GM04503 (cell line): Measurements from ENCODE around the gene ZNF582.
"Not testable (repeated sequence)": the region's sequence is repeated elsewhere in the genome, so short reads cannot be mapped to it uniquely, and the experiment has no call there.

Experiments used
- DNase-seq: peaks from one replicate; pipeline ENCODE4 v3.0.0-alpha.2; 2012; ENCODE audit warnings: low read depth

Gene ZNF582

DNA sequence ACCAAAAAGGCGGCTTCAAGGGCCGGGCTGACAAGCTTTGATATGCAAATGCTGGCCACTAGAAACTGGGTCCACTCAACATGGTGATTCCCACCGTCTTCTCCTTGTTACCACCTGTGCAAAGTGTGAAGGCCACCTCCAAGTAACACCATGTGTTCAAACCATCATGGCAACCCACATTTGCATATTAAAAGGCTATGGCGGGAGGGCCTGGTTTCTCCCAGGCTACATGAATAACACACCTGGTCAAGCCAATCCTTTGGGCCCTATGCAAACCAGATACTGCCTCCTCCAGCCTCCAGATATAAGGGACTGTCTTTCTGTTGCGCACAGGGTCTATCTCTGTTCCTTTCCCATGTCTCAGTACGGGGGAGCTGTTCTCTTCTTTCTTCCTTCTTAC lies 42.1 kb downstream of the ZNF582 start:
- no peak for DNase-seq

DNA sequence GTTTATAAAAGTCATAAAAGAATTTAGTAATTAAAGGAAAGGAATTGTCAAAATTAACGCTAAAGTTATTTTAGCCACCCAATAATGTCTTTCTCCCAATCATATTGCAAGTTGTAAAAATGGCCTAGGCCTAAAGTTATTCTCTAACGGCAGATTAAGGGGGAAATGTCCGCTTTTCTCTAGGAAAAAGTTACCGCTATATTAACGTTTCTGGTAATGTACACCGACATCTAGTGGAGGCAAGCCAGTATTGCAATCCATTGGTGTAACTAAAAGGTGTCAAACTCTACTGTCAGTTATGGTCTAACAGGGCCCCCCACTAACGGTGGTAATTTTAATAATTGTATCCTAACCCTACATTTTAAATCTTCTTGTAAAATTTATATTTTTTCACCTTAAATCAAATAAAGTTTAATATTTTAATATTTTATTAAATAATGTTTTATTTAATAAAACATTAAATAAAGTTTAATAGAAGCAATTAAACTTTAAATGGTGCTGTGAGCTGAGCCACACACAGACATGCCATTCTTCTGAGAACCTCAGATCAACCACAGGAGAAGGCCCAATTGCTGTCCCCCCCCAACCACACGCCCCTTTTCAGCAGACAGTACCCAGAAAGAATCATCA lies 42.8 kb downstream of the ZNF582 start:
- DNase-seq: no peak

DNA sequence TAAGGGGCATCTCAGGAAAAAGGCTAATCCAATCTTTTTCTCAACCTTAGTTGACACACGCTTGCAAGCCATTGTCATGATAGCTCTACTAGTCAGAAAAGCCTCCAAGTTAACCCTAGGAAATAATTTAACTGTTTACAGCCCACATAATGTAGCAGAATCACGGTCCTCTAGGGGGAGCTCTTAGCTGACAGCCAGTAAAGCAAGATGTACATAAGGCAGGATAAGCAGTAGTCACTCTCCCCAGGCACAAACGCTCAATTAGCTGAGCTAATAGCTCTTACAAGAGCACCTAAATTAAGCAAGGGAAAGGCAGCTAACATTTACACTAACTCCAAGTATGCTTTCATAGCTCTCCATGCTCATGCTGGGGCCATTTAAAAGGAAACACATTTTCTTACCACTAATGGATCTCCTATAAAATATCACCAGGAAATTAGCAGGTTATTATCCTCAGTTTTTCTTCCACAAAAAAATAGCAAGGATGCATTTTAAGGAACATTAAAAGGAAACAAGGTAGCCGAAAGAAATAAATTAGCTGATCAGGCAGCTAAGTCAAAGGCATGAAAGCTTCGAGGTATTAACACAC lies 45.0 kb downstream of the ZNF582 start:
- DNase-seq: no peak

DNA sequence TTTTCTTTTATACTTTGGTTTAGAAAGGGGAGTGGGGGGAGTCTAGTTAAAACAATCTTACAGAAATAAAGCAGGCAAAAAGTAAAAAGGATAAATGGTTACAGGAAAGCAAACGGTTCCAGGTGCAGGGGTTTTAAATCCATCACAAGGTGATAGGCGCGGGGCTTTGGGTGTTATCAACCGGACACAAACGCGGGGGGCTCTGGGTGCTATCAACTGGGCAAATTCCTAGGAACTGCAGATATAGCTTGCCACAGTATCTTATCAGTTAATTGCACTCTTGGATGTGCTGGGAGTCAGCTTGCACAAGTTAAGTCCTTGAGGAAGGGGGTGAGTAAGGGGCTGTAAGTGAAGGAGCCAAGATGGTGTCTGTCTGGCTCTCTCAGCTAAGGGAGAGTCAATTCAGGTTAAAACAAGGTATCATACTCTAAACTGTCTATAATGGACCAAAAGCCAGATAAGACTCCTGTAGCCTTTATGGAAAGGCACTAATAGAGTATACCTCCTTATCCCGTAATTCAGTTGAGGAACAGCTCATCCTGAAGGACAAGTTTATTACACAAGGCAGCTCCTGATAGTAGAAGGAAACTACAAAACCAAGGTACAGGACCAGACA lies 46.1 kb downstream of the ZNF582 start:
- DNase-seq: no peak

DNA sequence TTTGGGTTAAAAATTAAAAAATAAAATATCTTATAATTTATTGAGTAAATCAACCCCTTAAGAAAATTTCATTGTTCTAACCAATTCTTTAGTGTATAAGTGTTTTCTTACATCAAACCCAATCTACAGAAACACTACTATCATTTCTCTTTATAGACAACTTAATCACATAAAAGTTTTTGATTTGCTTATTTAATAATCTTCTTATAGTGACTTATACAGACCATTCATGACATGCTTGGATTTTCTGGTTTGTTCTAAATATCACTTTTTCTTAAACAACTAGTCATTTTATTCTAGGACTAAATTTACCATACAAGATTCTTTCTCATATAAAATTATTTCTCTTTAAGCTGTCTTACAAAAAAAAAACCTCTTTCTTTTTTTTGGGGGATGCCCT lies 51.4 kb downstream of the ZNF582 start:
- DNase-seq: no peak

DNA sequence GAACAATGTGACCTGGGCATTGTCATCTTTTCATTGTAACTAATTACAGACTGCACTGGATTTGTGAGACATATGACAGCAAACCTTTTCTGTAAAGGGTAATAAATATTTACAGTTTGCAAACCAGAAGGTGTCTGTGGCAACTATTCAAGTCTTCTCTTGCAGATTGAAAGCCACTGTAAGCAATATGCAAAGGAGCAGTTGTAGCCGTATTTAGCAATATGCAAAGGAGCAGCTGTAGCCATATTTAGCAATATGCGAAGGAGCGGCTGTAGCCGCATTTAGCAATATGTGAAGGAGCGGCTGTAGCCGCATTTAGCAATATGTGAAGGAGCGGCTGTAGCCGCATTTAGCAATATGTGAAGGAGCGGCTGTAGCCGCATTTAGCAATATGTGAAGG lies 54.3 kb downstream of the ZNF582 start:
- not testable (repeated sequence) for DNase-seq

DNA sequence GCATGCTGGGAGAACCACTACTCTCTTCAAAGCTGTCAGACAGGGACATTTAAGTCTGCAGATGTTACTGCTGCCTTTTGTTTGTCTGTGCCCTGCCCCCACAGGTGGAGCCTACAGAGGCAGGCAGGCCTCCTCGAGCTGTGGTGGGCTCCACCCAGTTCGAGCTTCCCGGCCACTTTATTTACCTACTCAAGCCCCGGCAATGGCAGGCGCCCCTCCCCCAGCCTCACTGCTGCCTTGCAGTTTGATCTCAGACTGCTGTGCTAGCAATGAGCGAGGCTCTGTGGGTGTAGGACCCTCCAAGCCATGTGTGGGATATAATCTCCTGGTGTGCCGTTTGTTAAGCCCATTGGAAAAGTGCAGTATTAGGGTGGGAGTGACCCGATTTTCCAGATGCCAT lies 56.3 kb downstream of the ZNF582 start:
- not testable (repeated sequence) for DNase-seq

DNA sequence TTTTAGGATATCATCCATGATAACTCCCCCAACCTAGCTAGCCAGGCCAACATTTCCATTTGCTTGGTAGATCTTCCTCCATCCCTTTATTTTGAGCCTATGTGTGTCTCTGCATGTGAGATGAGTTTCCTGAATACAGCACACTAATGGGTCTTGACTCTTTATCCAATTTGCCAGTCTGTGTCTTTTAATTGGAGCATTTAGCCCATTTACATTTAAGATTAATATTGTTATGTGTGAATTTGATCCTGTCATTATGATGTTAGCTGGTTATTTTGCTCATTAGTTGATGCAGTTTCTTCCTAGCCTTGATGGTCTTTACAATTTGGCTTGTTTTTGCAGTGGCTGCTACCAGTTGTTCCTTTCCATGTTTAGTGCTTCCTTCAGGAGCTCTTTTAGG lies 58.0 kb downstream of the ZNF582 start:
- DNase-seq: not testable (repeated sequence)

DNA sequence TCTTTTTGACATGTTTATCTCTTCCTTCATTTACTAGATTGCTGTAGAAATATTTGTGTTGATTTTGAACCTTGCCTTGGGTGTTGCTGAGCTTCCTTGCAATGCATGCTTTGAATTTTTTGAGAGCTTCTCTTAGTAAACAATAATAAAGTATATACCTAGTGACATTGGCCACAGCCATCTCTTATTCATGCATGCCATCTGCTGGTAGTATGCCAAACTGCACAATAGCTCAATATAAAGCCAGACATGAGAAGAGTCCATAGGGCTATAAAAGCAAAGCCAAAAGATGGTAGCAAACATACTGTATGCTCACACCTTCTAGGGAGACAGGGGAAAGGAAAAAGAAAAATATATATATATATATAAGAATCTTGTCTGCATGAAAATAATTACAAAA lies 59.8 kb downstream of the ZNF582 start:
- DNase-seq: no peak
